Adrenal gland (tissue), 12 donors: Measurements from ENCODE around the gene LAMA2. TPM values are rescaled to one million over a fixed set of nuclear protein-coding genes. Genes with fewer than 3 reads are reported as not detected.

ENCODE experiments used
- DNase-seq, 7 donors: peaks; one replicate each; pipeline ENCODE4 v3.0.0-alpha.2; 2019 to 2020
- H3K27ac ChIP-seq, 5 donors: fragments of 200-600 bp; sonication (generic) in 4 of 5; 1 replicate in 3 of 5; 2 replicates in 2 of 5; pipeline versions ENCODE4 v1.5.1 to v1.8.0; 2016 to 2020; ENCODE audit warnings: mild to moderate bottlenecking in 1 of 5
- H3K27me3 ChIP-seq: fragments of 200-600 bp; 2 replicates; pipeline ENCODE4 v1.8.0; 2021
- H3K36me3 ChIP-seq, 2 donors: fragments of 200-600 bp; replicated peaks in 1 of 2; 1 replicate in 1 of 2; 2 replicates in 1 of 2; pipeline versions ENCODE4 v1.5.1 to v1.8.0; 2018 to 2022
- H3K4me1 ChIP-seq, 2 donors: fragments of 200-600 bp; replicated peaks in 1 of 2; 1 replicate in 1 of 2; 2 replicates in 1 of 2; pipeline versions ENCODE4 v1.5.1 to v1.8.0; 2018 to 2021
- H3K4me3 ChIP-seq, 4 donors: fragments of 200-600 bp; sonication (generic) in 3 of 4; one replicate each; pipeline ENCODE4 v1.5.1; 2016 to 2018
- H3K9me3 ChIP-seq, 3 donors: fragments of 200-600 bp; sonication (generic) in 1 of 3; replicated peaks in 1 of 3; 1 replicate in 2 of 3; 2 replicates in 1 of 3; pipeline versions ENCODE4 v1.5.1 to v1.8.0; 2016 to 2021
- CTCF ChIP-seq, 6 experiments: fragments of 450-650 bp in 4 of 6; fragments of 200-600 bp in 2 of 6; sonication (generic) in 1 of 6; IDR thresholded peaks; 1 replicate in 5 of 6; 2 replicates in 1 of 6; pipeline versions ENCODE4 v1.5.1 to v1.8.0; 2016 to 2021; ENCODE audit warnings: antibody characterized with exemption in 6 of 6, mild to moderate bottlenecking in 2 of 6, moderate library complexity in 1 of 6
- POLR2A ChIP-seq, 2 donors: fragments of 450-650 bp; IDR thresholded peaks; one replicate each; pipeline ENCODE4 v1.6.1; 2017; ENCODE audit warnings: antibody characterized with exemption in 2 of 2, mild to moderate bottlenecking in 2 of 2, moderate library complexity in 1 of 2
- WGBS, 4 donors: extraction: QIAGEN DNeasy Blood & Tissue Kit in 2 of 4; methylation state at CpG; one replicate each; pipeline versions ENCODE4 v1.1.5 to v1.1.7; 2013 to 2017; 5-methylcytosine and 5-hydroxymethylcytosine counted together
- intact Hi-C, 2 donors: fragments of 100-400 bp; cut with DNase I; formaldehyde crosslinking; loops; one replicate each; pipeline versions ENCODE4 v1.14.1 to v1.15.0; 2022 to 2023
- polyA plus RNA-seq, 3 donors: library from polyadenylated mRNA; stranded (reverse); fragments of 200-250 nt in 2 of 3; fragments of 350-450 nt in 1 of 3; fragmentation: Illumina TruSeq in 1 of 3; extraction: RNeasy Lipid Tissue Mini Kit (QIAGEN cat#74804) in 1 of 3; gene quantifications; one replicate each; pipeline ENCODE4 v1.2.3, GENCODE V29; 2013 to 2014
- total RNA-seq, 9 donors: library from RNA; depleted of rRNA in 4 of 9; stranded (reverse); fragments of >200 nt in 4 of 9; fragments of 120-200 nt in 1 of 9; fragmentation: NEBNext Ultra II Directional in 1 of 9; extraction: Animal tissue kit (Norgen Biotek cat#: 25700) in 1 of 9; gene quantifications; one replicate each; pipeline versions ENCODE4 v1.1.0 to v1.2.4, GENCODE V29; 2013 to 2023
- donor health status: healthy with polysubstance abuse.
- donor health status: Bipolar disorder and iron deficiency.
- donor health status: DM: yes; HTN: yes; CAD: no.
- donor health status: DM: no; HTN: no; CAD: no.
- donor health status: DM: no; HTN: no; CAD: no.
- donor health status: DM: yes; HTN: yes; CAD: no.

LAMA2 gene
- total and polyA plus RNA-seq, 12 donors: 5.8 to 105 (median 38.9) TPM

DNA sequence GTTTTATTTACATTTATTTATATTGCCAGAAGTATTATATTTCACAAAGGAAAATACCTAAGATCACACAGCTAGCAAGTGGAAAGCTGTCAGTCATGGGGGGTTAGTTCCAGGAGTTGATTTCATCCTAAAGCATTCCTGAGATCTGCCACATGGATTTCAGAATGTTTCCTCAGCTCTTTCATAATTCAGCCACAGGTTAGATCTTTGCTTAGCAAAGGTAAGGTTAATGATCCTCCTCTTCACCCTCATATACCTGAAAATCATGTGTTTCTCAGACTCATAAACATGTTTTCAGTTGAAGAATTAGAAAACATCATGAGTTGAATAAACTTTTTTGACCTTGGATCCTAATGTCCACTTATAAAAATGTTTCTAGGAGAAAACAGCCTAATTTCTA is 611.6 kb downstream of the LAMA2 start:
- Histone ChIP-seq H3K36me3 (peaks cover 0 to 7% of the 10 kb centered on the region in 2 donors), H3K9me3 (no peaks in the 10 kb centered on the region), H3K4me3 (no peak overlapping the region), H3K4me1 (peaks cover 11 to 39% of the 10 kb centered on the region in 2 donors), H3K27ac (no peak overlapping the region), H3K27me3 (no peaks in the 10 kb centered on the region)
- intact Hi-C loops: loop anchor here in 1 of 2 donors (10.0 kb wide), 1 partner anchor 270 kb away; no protein-coding TSS in a partner anchor
- TF ChIP-seq CTCF (IDR thresholded peaks at IDR 0.05) (no peak), POLR2A (IDR thresholded peaks at IDR 0.05) (no peak)
- no peak for DNase-seq

DNA sequence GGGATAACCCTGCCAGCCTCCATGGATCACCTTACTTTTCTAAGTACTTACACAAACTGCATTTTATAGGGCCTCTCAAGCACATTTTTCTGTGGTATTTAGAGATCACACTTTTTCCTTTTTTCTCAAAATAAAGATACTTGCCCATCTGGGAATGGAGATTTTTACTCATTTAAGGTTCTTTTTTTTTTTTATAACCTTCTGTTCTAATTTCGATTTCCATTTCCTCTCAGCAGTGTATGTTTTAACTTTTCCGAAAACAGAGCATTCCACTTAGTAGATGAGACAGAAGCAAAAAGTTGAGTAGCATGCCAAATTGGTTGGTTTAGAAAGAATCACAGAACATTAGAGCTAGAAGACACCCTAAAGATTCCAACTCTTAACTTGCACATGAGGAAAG is 612.7 kb downstream of the LAMA2 start:
- no peaks in the 10 kb centered on the region for H3K27me3 ChIP-seq
- DNase-seq: no peak
- peaks cover 0 to 7% of the 10 kb centered on the region in 2 donors for H3K36me3 ChIP-seq
- WGBS, 4 donors: 84 to 89% (median 87%) methylated on average over 2 of the region's 2 CpGs
- intact Hi-C loops: loop anchor here in 1 of 2 donors (5.0 to 10.0 kb wide), 2 partner anchors 82 to 269 kb away; no protein-coding TSS in a partner anchor
- H3K4me1 ChIP-seq: peaks cover 11 to 30% of the 10 kb centered on the region in 2 donors
- no peak overlapping the region for H3K27ac ChIP-seq
- TF ChIP-seq CTCF (IDR thresholded peaks at IDR 0.05) (no peak), POLR2A (IDR thresholded peaks at IDR 0.05) (no peak)
- H3K4me3 ChIP-seq: no peak overlapping the region
- H3K9me3 ChIP-seq: no peaks in the 10 kb centered on the region

DNA sequence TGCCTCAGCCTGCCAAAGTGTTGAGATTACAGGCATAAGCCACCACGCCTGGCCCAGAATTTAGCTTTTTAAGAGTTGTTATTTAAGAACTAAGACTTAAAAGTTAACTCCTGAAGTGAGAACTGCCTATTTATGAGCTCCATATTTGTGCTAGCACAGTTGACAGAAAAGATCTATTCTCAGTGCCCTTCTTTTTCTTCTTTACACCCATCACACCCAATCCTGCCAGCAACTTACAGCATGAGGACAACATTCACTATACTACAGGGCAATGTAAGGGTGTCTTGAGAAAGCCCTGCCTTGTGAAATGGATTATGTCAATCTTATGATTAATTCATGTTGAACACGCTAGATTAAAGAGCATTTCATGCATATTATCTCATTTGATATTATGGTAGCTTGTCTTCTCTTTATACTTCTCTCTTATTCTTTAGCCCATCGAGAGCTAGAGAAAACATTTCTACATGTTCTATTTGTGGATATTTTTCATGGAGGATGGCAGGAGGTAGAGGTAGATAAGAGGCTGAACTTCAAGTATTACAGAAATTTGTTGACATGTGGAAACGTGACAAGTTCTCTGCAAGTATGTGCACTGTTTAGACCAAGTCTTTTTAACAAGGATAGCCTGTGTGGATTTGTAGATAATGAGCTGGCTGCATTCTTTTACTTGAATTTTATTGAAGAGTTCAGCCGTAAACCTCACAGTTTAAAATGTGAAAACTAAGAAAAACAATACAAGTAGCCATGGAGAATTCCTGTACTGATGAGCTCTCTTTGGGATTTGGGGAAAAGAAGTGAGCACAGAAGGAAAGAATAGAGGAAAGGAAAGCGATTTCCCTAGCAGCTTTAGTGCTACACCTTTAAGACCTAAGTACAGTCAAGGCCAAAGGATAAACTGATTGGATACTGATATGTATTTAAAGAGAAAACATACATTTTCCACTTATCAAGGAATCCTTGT is 614.8 kb downstream of the LAMA2 start:
- no peaks in the 10 kb centered on the region for H3K9me3 ChIP-seq
- peak overlapping the region in 1 of 5 donors; percentile 55 for H3K27ac ChIP-seq
- peaks cover 0 to 7% of the 10 kb centered on the region in 2 donors for H3K36me3 ChIP-seq
- no peaks in the 10 kb centered on the region for H3K27me3 ChIP-seq
- WGBS, 4 donors: 71 to 76% (median 75%) methylated on average over 6 of the region's 6 CpGs
- no peak overlapping the region for H3K4me3 ChIP-seq
- intact Hi-C loops: loop anchor here in 1 of 2 donors (5.0 to 10.0 kb wide), 2 partner anchors 80 to 267 kb away; no protein-coding TSS in a partner anchor
- no peak for TF ChIP-seq CTCF (IDR thresholded peaks at IDR 0.05)
- no peak for TF ChIP-seq POLR2A (IDR thresholded peaks at IDR 0.05)
- H3K4me1 ChIP-seq: peaks cover 11 to 35% of the 10 kb centered on the region in 2 donors
- DNase-seq: no peak

DNA sequence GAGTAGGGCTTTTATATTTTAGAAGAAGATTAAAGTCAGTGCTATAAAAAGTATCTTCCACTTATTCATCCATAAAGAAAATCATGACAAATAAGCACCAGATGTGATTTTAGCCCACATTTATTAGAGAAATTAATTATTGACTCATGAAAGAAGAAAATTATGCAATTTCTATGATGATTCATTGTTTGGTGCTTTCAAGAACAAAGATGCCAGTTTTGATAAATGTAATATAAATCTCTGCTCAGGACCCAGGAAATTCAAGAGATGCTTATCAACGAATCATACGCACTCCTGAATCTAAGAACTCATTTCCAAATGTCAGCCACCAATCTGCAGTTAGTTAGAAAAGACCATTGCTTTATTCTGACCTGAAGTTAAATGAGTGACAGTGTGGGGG is 615.6 kb downstream of the LAMA2 start:
- TF ChIP-seq CTCF (IDR thresholded peaks at IDR 0.05) (no peak), POLR2A (IDR thresholded peaks at IDR 0.05) (no peak)
- no peaks in the 10 kb centered on the region for H3K27me3 ChIP-seq
- intact Hi-C loops: loop anchor here in 1 of 2 donors (5.0 to 10.0 kb wide), 2 partner anchors 79 to 266 kb away; no protein-coding TSS in a partner anchor
- 33 to 47% (median 37%) methylated on average over 2 of the region's 2 CpGs for WGBS, 4 donors
- H3K4me3 ChIP-seq: peak overlapping the region in 1 of 4 donors; percentile 22
- H3K4me1 ChIP-seq: peaks cover 11 to 35% of the 10 kb centered on the region in 2 donors
- DNase-seq: no peak
- H3K36me3 ChIP-seq: peaks cover 0 to 7% of the 10 kb centered on the region in 2 donors
- no peaks in the 10 kb centered on the region for H3K9me3 ChIP-seq
- H3K27ac ChIP-seq: peak overlapping the region in 4 of 5 donors; percentile 25 to 74 (median 58)
